GM12891 (cell line): ENCODE results near the gene APCS.

Source experiments
- PAX5 ChIP-seq: IDR thresholded peaks from 2 replicates; pipeline ENCODE4 v1.6.1; 2011; ENCODE audit warnings: low read length, moderate library complexity, mild to moderate bottlenecking; ENCODE audit not compliant: insufficient read depth, severe bottlenecking
- POLR2A ChIP-seq: IDR thresholded peaks from 2 replicates; pipeline ENCODE4 v1.6.1; 2011; ENCODE audit warnings: low read depth, low read length, control low read depth
- POLR2AphosphoS5 ChIP-seq: IDR thresholded peaks from 2 replicates; pipeline ENCODE4 v1.6.1; 2011; ENCODE audit warnings: low read depth, low read length, control low read depth
- POU2F2 ChIP-seq: IDR thresholded peaks from 2 replicates; pipeline ENCODE4 v1.6.1; 2011; ENCODE audit warnings: low read depth, mild to moderate bottlenecking, control low read depth, low read length, moderate library complexity
- SPI1 ChIP-seq: IDR thresholded peaks from 2 replicates; pipeline ENCODE4 v1.6.1; 2011; ENCODE audit warnings: low read depth, low read length, control low read depth
- TAF1 ChIP-seq: IDR thresholded peaks from 2 replicates; pipeline ENCODE4 v1.6.1; 2011; ENCODE audit warnings: low read depth, low read length, control low read depth

GRCh38 chr1:159612211-159612885 is 24.7 kb downstream of the APCS start:
- TF ChIP-seq POU2F2 = no peak
- TF ChIP-seq POLR2A = no peak
- no peak for TF ChIP-seq SPI1
- TF ChIP-seq POLR2AphosphoS5 = no peak
- no peak for TF ChIP-seq TAF1
- no peak for TF ChIP-seq PAX5
